ENCODE results near the gene MED27. TPM values are rescaled to one million over a fixed set of nuclear protein-coding genes. Genes with fewer than 3 reads are reported as not detected.

MED27 gene
- total RNA-seq, 1 donor = 19.0 TPM

GRCh38 chr9:131943351-131943841, 136.3 kb downstream of the MED27 start:
- no peak for DNase-seq (ENCODE audit: low read depth)
- H3K4me3 ChIP-seq (ENCODE audit: low read depth, low read length) = no peak overlapping the region
- TF ChIP-seq, protein P1, sequence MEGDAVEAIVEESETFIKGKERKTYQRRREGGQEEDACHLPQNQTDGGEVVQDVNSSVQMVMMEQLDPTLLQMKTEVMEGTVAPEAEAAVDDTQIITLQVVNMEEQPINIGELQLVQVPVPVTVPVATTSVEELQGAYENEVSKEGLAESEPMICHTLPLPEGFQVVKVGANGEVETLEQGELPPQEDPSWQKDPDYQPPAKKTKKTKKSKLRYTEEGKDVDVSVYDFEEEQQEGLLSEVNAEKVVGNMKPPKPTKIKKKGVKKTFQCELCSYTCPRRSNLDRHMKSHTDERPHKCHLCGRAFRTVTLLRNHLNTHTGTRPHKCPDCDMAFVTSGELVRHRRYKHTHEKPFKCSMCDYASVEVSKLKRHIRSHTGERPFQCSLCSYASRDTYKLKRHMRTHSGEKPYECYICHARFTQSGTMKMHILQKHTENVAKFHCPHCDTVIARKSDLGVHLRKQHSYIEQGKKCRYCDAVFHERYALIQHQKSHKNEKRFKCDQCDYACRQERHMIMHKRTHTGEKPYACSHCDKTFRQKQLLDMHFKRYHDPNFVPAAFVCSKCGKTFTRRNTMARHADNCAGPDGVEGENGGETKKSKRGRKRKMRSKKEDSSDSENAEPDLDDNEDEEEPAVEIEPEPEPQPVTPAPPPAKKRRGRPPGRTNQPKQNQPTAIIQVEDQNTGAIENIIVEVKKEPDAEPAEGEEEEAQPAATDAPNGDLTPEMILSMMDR (IDR thresholded peaks at IDR 0.05; ENCODE audit: insufficient read depth, low read depth, low read length) = no peak

DNA sequence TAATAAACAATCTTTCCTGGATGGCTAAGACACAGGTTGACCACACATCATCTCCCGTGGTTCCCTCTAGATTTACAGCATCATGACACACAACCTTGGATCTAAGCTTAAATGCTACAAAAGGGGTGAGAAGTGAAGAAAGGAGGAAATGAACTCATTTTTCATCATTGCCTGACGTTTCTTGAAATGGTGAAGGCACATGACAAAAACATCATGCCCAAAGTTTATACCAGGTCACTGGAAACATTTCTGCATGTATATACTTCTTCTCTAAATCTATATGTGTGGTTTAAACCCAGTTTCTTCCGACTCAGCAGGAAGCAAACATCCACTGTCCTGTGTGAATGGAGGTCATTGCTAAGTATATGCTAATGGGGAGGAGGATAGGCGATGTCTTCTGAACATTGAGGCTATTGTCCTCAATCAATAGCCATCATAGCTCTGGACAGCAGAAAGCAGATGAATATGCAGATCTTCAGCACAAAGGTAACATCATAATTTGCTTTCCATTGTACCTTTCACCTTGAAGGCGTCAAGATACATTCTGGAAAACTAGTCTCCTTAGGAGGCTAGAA, 137.4 kb downstream of the MED27 start:
- H3K4me3 ChIP-seq (ENCODE audit: low read depth, low read length) = no peak overlapping the region
- TF ChIP-seq, protein P1 (IDR thresholded peaks at IDR 0.05; ENCODE audit: insufficient read depth, low read depth, low read length) = no peak
- no peak for DNase-seq (ENCODE audit: low read depth)

- no peak for DNase-seq (ENCODE audit: low read depth)
- TF ChIP-seq, protein P1 (IDR thresholded peaks at IDR 0.05; ENCODE audit: insufficient read depth, low read depth, low read length) = no peak
- no peak overlapping the region for H3K4me3 ChIP-seq (ENCODE audit: low read depth, low read length)
These were observed 142.2 kb downstream of the MED27 start for GRCh38 chr9:131937451-131937850.

DNA sequence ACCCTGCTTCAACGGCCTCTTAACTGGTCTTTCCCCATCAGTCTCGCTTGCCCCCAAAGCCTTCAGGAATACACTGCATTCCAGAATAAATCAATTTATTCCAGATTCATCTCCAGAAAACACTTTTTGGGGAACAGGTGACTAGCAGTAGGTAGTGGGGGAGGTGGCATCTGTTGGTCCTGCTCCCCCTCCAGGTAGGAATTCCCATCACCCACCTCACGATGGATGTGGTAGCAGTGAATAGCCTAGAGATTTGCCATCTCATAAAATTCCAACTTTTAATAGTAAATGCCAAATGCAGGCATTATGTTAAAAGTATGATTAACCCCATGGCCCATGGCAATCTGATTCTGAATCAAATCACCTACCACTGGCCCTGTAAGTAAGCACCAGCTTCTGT, 142.7 kb downstream of the MED27 start:
- DNase-seq (ENCODE audit: low read depth) = no peak
- TF ChIP-seq, protein P1 (IDR thresholded peaks at IDR 0.05; ENCODE audit: insufficient read depth, low read depth, low read length) = no peak
- no peak overlapping the region for H3K4me3 ChIP-seq (ENCODE audit: low read depth, low read length)

GRCh38 chr9:131934673-131935072, 145.0 kb downstream of the MED27 start:
- no peak overlapping the region for H3K4me3 ChIP-seq (ENCODE audit: low read depth, low read length)
- TF ChIP-seq, protein P1 (IDR thresholded peaks at IDR 0.05; ENCODE audit: insufficient read depth, low read depth, low read length) = no peak
- no peak for DNase-seq (ENCODE audit: low read depth)

DNA sequence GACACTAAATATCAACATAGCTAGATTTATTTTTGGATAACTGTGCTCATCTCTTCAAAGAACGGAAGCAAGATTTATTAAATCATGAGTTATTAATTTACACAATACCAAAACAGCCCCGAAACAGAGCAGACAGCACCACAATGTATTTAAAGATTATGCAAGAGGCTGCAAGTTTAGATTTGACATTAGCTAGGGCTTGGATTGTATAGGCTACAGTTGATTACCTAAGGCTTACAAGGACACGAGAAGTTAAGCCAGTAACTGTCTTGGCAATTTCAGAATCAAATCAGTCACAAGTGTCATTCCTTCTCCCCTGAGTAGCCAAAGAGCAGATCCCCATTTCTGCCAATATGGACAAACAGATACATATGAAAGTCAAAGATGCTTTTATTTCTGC, 152.6 kb downstream of the MED27 start:
- TF ChIP-seq, protein P1 (IDR thresholded peaks at IDR 0.05; ENCODE audit: insufficient read depth, low read depth, low read length) = no peak
- DNase-seq (ENCODE audit: low read depth) = no peak
- no peak overlapping the region for H3K4me3 ChIP-seq (ENCODE audit: low read depth, low read length)
